AG09319 (cell line): ENCODE measurements around the gene HMX1.

Source experiments
- DNase-seq: peaks from one replicate; pipeline ENCODE4 v3.0.0-alpha.2; 2010; ENCODE audit warnings: low read depth; ENCODE audit errors: extremely low read depth
- TF ChIP-seq, protein P1 (sequence below): IDR thresholded peaks from 2 replicates; pipeline ENCODE4 v1.5.1; 2011; ENCODE audit warnings: low read depth, mild to moderate bottlenecking, inconsistent platforms, low read length, moderate library complexity

The HMX1 gene

DNA sequence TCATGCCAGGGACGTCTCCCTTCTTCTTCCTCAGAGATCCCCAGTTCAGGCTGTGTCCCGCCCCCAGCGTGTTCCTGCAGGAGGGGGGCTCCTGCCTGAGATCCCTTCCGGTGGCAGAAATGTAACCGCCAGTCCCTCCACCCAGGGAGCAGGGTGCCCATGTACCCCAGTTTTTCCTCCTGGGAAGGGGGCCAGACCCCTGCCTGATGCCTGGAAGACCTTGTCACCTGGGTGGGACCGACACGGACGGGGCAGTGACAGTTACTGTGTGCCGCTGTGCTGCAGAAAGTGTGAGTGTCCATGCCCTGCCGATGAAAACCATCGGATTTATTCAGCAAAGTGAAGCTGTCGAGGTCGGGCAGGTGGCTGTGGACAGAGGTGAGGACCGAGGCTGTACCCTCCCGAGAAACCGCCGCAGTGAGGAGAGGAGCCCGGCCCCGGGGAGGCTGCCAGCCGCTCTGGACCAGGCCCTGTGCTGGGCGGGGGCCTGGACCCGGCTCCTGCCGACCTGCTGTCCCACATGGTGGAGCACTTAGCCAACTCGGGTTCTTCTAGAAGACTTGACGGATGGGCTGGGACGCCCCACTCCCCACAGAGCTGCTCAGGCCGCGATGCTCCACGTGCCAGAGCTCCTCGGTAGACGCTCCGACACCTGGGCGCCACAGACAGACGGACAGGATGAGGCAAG lies 36.7 kb upstream of the HMX1 start:
- TF ChIP-seq, protein P1, sequence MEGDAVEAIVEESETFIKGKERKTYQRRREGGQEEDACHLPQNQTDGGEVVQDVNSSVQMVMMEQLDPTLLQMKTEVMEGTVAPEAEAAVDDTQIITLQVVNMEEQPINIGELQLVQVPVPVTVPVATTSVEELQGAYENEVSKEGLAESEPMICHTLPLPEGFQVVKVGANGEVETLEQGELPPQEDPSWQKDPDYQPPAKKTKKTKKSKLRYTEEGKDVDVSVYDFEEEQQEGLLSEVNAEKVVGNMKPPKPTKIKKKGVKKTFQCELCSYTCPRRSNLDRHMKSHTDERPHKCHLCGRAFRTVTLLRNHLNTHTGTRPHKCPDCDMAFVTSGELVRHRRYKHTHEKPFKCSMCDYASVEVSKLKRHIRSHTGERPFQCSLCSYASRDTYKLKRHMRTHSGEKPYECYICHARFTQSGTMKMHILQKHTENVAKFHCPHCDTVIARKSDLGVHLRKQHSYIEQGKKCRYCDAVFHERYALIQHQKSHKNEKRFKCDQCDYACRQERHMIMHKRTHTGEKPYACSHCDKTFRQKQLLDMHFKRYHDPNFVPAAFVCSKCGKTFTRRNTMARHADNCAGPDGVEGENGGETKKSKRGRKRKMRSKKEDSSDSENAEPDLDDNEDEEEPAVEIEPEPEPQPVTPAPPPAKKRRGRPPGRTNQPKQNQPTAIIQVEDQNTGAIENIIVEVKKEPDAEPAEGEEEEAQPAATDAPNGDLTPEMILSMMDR: no peak

DNA sequence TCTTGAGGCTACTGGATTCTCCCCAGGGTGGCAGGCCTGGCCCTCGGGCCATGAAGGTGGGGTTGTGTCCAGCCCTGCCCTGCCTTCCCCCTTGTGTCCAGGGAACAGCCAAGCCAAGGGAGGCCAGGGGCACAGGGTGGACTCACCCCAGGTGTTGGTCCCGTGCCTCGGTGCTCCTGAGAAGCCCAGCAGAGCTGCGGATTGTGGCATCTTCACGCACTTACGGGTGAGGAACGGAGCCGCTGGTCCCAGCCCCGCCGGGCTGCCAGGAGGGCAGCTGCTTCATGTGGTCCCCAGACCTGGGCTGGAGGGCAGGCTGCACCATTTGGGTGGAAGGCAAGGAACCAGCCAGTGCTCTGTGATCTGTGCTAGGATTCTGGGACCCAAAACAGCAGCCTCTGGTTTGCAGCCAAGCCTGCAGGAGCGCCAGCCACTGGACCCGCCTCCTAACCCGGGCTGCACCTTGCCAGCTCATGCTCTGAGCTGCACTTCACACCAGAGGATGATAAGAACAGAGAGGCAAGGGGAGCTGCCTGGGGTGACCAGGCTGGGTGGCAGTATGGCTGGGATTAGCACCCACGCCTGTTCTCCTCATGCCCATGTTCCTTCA lies 36.1 kb upstream of the HMX1 start:
- TF ChIP-seq, protein P1: no peak

More for the DNA sequence above, 36.7 kb upstream of the HMX1 start:
- no peak for DNase-seq

DNA sequence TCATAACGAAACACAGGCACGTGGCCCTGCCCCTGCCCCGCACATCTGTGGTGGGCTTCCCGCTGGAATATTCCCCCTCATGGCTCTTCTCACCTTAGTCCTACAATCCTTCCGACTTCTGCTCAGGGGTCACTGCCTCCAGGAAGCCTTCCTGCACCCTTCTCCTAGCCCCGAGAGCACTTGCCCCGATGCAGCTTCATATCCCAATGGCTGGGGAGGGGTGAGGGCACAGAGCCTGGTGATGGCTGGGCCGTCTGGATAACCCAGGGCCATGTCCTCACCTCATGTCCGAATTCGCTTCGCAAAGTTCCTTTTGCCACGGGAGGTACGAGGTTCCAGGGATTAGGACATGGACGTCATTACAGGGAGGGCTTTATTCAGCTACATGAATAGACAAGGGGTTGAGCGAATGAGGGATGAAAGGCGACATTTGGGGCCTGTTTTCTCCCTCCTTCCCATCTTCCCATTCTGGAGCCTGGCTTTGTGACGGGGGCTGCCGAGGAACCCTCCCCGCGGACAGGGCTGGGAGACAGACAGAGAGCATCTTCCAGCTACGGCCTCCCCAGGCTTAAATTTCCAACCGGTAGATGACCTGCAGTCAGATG lies 35.5 kb upstream of the HMX1 start:
- no peak for DNase-seq

More for the DNA sequence above, 36.1 kb upstream of the HMX1 start:
- DNase-seq: no peak

DNA sequence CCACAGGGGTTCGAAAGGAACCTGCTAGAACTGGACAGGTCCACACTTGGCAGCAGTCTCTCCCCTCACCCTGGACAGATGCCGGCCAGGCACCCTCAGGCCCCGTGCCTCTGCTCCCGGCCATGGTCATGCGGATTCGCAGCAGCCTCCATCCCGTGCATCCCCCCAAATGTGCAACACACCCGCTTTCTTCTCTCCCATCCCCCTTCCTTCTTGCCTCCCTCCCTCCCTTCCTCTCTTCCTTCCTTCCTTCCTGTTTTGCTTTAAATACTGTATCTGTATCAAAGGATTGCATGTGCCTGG lies 35.0 kb upstream of the HMX1 start:
- TF ChIP-seq, protein P1: no peak

More for the DNA sequence above, 35.5 kb upstream of the HMX1 start:
- TF ChIP-seq, protein P1: no peak

DNA sequence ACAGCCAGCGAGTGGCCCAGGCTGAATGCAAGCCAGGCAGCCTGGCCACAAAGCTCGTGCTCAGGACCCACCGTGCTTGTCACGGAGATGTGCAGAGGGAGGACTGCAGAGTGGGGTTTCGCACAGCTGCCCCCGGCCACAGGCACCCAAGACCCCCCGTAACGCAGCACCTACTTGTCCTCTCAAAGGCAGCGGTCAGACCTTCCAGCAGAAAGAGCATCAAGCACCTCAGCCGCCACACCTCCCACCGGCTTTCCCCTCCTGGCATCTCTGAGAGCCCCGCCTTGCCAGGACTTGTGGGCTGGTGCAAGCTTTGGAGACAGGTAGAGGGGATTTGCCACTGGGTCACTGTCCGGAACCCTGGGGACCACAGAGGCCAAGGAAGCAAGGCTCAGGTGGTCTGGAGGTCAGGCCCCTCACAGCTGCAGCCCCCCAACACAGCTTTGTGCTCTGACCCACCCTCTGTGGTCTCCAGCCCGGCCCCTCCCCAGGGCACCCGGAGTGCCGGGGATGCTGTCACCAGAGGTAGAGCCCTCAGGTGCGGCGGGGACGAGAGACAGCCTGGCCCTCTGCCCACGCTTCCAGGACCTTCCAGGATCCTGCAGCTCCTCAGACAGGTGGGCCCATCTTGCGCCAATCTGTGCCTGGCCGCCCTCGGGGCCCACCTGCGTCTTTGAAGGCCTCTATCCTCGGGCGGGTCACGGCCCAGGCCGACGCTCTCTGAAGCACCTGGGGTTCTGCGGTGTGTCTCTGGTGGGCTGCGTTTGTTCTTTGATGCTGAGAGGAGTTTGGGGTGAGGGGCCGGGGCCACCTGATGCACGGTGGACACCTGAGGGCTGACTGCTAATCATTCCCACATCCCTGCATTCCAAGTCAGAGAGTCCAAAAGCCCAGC lies 34.4 kb upstream of the HMX1 start:
- no peak for DNase-seq
- TF ChIP-seq, protein P1: no peak

More for the DNA sequence above, 35.0 kb upstream of the HMX1 start:
- no peak for DNase-seq

DNA sequence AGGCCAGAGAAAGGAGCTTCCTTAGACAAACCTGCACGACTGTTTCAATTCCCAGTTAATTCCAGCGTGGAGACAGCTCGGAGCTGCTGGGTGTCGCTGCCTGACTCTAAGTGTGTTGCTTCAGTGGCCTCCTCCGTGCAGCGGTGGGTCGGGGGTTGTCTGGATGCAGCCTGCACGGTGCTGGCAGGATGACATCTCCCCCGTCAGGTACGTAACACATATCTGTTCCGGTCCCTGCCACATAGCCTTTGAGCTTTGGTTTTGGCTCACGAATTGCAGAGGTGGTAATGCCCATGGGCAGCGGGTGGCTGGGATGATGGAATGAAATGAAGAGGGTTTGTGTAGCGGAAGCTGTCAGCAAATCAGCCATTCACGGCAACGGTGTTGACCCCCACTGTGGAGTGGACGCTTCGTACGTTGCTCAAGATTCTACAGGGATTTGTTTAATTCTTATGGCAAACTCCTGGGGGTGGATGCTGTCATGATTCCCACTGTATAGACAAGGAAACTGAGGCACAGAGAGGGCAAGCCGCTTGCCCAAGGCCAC lies 33.7 kb upstream of the HMX1 start:
- DNase-seq: no peak
- TF ChIP-seq, protein P1: no peak
